ENCODE data around the gene POU2F1. TPM values are rescaled to one million over a fixed set of nuclear protein-coding genes. Genes with fewer than 3 reads are reported as not detected.
"Not testable (repeated sequence)": the region's sequence is repeated elsewhere in the genome, so short reads cannot be mapped to it uniquely, and the experiment has no call there.

POU2F1 gene
- total RNA-seq, 3 donors from 2014 or later, result 9.0 to 9.9 (median 9.0) TPM

DNA sequence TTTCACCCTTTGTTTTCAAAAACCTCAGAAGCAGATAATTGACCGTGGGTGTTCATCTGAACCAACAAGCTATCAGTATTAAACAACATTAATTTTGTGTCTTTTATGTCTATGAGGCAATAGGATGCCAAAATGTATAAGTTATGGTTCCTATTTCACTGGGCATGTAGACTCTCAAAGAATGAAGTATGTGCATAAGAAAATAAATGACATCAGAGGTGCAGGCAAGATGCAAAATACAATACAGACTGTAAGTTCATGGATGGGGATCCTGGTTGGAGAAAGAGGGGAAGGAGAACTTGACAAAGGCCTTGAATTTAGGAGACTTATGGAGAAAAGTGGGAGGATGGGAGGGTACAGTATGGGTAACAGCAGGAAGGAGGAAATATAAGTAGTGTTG lies 23.4 kb upstream of the POU2F1 start:
- Mint-ChIP-seq H3K4me1 (ENCODE audit: low read depth) (no peaks in the 10 kb centered on the region), H3K36me3 (ENCODE audit: insufficient read depth) (no peaks in the 10 kb centered on the region), H3K4me3 (no peak overlapping the region), H3K27me3 (ENCODE audit: low read depth) (no peaks in the 10 kb centered on the region), H3K9me3 (no peaks in the 10 kb centered on the region)
- no peak for ATAC-seq
- DNase-seq, result no peak

DNA sequence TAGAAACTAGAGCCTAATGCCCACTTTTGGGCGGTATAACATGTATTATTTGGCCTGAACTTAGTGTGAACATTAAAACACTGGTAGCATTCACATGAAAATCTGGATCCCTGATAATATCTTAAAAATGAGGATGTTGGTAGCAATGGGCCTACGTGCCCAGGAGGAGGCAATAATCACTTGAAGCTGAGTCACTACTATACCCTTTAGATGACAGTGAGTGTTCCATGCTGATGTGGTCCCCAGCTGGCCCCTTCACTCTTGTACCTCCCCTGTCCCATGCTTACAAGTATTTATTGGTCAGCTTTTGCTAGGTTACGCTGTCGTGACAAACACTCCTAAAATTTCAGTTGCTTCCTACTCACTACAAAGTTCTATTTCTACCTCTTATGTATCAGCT lies 23.0 kb upstream of the POU2F1 start:
- Mint-ChIP-seq H3K27me3 (ENCODE audit: low read depth) (no peaks in the 10 kb centered on the region), H3K4me3 (no peak overlapping the region), H3K9me3 (no peaks in the 10 kb centered on the region), H3K4me1 (ENCODE audit: low read depth) (no peaks in the 10 kb centered on the region), H3K36me3 (ENCODE audit: insufficient read depth) (no peaks in the 10 kb centered on the region)
- no peak for ATAC-seq
- no peak for DNase-seq

DNA sequence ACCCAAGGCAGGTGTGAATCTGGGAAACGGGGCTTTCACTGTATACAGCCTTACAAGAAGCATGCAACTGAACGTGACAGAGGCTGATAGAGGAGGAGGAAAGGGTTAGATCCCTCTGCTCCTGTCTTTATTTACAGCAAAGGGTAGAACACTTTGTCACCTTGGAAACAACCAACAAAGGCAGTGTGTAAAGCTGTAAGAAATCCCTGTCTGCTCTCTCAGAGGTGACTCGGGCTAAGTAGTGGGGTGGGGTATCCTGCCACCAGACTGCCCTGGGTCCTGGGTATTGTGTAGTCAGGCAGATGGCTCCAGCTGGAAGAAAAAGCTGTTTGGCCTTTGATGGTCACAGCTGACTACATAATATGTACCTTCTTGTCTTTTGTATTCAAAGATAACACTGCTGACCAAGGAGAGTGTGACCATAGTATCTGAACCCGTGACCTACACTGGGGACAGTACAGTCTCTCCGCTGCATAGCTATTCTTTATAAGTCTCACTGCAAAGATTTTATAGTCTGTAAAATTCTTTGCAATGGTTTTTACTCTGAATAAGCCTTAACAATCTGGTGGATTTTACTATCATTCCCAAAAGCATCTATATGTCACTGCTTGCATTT lies 22.1 kb upstream of the POU2F1 start:
- H3K36me3 Mint-ChIP-seq (ENCODE audit: insufficient read depth), result no peaks in the 10 kb centered on the region
- DNase-seq (no peak), ATAC-seq (no peak)
- H3K27me3 Mint-ChIP-seq (ENCODE audit: low read depth), result no peaks in the 10 kb centered on the region
- no peak overlapping the region for H3K4me3 Mint-ChIP-seq
- no peaks in the 10 kb centered on the region for H3K9me3 Mint-ChIP-seq
- H3K4me1 Mint-ChIP-seq (ENCODE audit: low read depth), result no peaks in the 10 kb centered on the region

DNA sequence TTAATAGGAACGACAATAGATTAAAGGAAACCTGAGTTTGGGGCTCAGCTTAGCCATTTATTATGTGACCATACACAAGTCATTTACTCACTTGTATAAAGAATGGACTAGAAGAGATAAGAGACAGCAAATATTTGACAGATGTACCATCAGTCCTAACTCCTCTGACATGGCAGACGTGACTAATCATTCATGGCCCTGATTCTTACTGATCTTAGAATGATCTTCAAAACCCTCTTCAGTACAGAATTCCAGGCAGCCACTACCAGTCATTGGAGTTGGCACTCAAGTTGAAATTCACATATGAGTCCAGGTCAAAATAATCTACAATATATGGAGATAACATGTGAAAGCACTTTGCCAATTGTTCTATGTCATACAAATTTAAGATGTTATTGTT lies 21.0 kb upstream of the POU2F1 start:
- no peaks in the 10 kb centered on the region for H3K4me1 Mint-ChIP-seq (ENCODE audit: low read depth)
- DNase-seq (no peak), ATAC-seq (no peak)
- H3K36me3 Mint-ChIP-seq (ENCODE audit: insufficient read depth), result no peaks in the 10 kb centered on the region
- H3K27me3 Mint-ChIP-seq (ENCODE audit: low read depth), result no peaks in the 10 kb centered on the region
- no peak overlapping the region for H3K4me3 Mint-ChIP-seq
- H3K9me3 Mint-ChIP-seq, result no peaks in the 10 kb centered on the region

DNA sequence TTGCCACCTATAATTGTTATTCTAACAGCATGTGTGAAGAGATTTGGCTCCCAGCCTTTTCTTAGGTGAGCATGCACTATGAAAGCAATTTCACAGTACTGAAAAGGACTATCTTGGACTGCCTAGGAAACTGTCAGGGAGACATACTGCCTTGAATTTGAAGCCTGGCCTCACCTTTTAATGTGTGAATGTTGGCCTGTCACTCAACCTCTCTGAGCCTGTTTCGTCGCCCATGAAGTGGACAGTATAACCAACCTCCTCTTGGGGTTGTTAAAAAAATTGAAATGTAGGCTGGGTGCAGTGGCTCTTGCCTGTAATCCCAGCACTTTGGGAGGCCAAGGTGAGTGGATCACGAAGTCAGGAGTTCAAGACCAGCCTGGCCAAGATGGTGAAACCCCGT lies 20.4 kb upstream of the POU2F1 start:
- no peak for DNase-seq
- Mint-ChIP-seq H3K4me1 (ENCODE audit: low read depth) (no peaks in the 10 kb centered on the region), H3K27me3 (ENCODE audit: low read depth) (no peaks in the 10 kb centered on the region), H3K9me3 (no peaks in the 10 kb centered on the region), H3K36me3 (ENCODE audit: insufficient read depth) (no peaks in the 10 kb centered on the region), H3K4me3 (no peak overlapping the region)
- no peak for ATAC-seq

DNA sequence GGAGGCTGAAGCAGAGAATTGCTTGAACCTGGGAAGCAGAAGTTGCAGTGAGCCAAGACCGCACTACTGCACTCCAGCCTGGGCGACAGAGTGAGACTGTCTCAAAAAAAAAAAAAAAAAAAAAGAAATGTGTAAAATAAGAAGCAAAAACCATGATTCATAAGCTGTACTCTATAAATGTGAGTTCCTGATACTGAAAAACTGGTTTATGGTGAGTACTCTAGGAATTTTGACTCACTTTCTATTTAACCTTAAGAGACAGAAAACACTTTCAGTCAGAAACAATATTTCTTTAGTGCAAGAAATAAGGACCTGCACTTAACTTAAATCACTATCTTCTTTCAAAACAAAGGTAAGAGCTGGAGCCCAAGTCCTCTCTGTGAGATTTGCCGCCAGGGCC lies 19.9 kb upstream of the POU2F1 start:
- Mint-ChIP-seq H3K4me3 (no peak overlapping the region), H3K4me1 (ENCODE audit: low read depth) (no peaks in the 10 kb centered on the region), H3K36me3 (ENCODE audit: insufficient read depth) (no peaks in the 10 kb centered on the region), H3K27me3 (ENCODE audit: low read depth) (no peaks in the 10 kb centered on the region), H3K9me3 (no peaks in the 10 kb centered on the region)
- ATAC-seq (peak; percentile 43 to 70), DNase-seq (no peak)

DNA sequence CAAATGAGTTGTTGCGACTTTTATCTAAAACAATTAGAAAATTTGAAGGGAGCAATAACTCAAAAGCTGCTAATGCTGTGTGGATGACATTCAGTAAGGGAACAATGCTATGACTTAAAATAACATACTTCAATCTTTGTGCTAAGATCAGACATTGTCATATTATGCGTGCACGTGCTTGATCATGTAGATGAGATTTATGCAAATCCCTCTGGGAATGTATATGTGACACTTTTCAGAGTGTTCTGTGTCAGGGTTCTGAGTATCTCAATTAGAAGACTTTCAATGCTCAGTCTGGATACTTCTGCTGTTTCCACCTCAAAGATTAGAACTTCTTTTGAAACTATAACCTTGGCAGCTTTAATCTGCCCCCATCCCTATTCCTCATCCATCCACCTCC lies 18.6 kb upstream of the POU2F1 start:
- no peaks in the 10 kb centered on the region for H3K9me3 Mint-ChIP-seq
- H3K4me3 Mint-ChIP-seq, result no peak overlapping the region

DNA sequence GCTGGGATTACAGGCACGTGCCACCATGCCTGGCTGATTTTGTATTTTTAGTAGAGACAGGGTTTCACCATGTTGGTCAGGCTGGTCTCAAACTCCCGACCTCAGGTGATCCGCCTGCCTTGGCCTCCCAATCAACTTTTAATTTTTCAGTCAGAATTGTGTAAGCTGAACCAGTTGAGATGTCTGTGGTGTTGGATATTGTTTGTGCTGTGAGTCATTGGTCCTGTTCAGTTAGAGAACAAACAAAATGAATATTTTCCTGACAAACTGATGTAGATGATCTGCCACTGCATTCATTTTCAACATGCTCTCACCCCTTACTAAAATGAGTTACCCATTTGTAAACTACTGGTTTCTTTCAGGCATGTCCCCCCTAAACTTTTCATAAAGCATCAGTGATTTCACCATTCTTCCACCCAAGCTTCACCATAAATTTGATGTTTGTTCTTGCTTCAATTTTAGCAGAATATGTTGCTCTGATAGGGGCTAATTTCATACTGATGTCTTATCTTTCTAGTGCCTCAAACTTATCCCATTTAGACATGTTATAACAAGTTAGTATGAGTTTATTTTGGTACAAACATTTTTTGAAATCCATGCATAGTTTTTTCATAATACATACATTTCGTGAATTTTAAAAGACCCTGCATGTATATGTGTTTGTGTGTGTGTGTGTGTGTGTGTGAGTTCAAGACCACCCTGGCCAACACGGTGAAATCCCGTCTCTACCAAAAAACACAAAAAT lies 15.2 kb upstream of the POU2F1 start:
- H3K4me1 Mint-ChIP-seq (ENCODE audit: low read depth); H3K4me3 Mint-ChIP-seq; H3K36me3 Mint-ChIP-seq (ENCODE audit: insufficient read depth); DNase-seq; ATAC-seq; H3K27me3 Mint-ChIP-seq (ENCODE audit: low read depth): not testable (repeated sequence)
- H3K9me3 Mint-ChIP-seq, result peaks cover 19% of the 10 kb centered on the region

More for the DNA sequence above, 18.6 kb upstream of the POU2F1 start:
- no peak for ATAC-seq
- no peak for DNase-seq
- Mint-ChIP-seq H3K4me1 (ENCODE audit: low read depth) (peaks cover 1% of the 10 kb centered on the region), H3K36me3 (ENCODE audit: insufficient read depth) (no peaks in the 10 kb centered on the region), H3K27me3 (ENCODE audit: low read depth) (no peaks in the 10 kb centered on the region)

DNA sequence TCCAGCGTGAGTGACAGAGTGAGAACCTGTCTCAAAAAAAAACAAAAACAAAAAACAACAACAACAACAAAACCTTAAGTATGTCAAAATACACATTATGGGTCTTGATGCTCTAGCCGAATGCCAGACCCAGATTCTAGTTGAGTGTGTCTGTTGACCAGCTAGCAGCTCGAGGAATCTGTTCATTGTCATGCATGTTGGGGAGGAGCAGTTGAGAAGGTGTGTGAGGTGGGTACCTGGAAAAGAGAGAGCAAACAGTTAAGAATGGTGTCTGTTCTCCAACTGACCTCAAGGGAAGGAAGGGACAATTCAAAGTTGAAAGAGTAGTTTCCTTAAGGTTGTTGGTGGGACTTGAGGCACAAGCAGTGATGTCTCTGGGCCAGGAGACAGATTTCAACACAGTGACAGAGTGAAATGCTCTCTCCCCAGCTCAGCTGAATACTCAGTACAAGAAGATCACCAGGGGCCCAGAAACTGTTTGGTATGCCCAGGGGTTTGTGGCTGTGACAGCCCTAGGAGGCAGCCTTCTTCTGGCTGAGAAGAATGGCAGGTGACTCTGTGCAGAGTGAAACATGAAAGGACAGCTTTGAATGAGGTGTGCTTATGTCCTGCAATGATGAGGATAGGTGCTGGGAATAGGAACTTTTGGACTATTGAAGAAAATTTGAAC lies 14.4 kb upstream of the POU2F1 start:
- peaks cover 7% of the 10 kb centered on the region for H3K36me3 Mint-ChIP-seq (ENCODE audit: insufficient read depth)
- H3K27me3 Mint-ChIP-seq (ENCODE audit: low read depth), result no peaks in the 10 kb centered on the region
- peaks cover 19% of the 10 kb centered on the region for H3K9me3 Mint-ChIP-seq
- no peak for DNase-seq
- no peak for ATAC-seq
- H3K4me1 Mint-ChIP-seq (ENCODE audit: low read depth), result peaks cover 9% of the 10 kb centered on the region
- H3K4me3 Mint-ChIP-seq, result no peak overlapping the region

DNA sequence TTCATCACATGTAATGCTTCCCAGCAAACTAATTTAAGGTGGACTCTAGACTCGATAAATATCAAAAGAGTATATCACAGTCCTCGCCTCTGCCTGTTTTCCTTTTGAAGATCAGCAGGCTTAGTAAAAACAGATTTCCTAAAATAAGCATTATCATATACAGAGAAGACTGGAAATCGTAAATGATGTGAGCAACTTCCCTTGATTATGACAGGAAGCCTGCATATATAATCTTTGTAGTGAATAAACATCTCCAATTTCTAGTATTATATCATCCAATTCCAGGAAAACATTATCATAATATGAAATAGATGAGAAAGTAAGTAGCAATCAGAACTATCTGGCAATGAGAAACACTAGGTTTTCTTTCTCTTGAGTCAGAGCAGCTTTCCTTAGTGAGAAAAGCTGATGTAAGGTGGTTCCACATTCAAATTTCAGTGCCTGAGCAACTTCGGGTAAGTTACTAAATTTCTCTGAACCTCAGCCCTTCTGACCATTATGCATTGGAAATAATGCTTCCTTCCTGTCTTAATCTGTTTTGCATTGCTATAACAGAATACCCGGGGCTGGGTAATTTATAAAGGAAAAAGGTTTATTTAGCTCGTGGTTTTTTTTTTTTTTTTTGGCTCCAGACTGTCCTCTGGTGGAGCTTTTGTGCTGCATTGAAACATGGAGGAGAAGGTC lies 12.6 kb upstream of the POU2F1 start:
- Mint-ChIP-seq H3K36me3 (ENCODE audit: insufficient read depth) (peaks cover 7% of the 10 kb centered on the region), H3K4me3 (no peak overlapping the region), H3K27me3 (ENCODE audit: low read depth) (no peaks in the 10 kb centered on the region), H3K4me1 (ENCODE audit: low read depth) (peaks cover 12% of the 10 kb centered on the region), H3K9me3 (peaks cover 19% of the 10 kb centered on the region)
- DNase-seq (no peak), ATAC-seq (peak; percentile 63 to 72)

DNA sequence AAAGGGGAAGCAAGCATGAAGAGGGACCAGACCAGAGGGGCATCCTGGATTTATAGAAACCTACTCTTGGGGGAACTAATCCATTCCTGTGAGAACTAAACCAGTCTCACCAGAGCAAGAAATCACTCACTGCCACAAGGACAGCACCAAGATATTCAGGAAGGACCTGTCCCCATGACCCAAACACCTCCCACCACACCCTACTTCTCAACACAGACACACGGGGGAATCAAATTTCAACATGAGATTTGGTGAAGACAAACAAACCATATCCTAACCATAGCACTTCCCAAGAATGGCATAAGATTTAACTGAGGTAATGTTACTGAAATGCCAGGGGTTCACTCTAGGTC lies 12.1 kb upstream of the POU2F1 start:
- no peak overlapping the region for H3K4me3 Mint-ChIP-seq
- H3K4me1 Mint-ChIP-seq (ENCODE audit: low read depth), result peaks cover 12% of the 10 kb centered on the region
- ATAC-seq (no peak), DNase-seq (no peak)
- peaks cover 7% of the 10 kb centered on the region for H3K36me3 Mint-ChIP-seq (ENCODE audit: insufficient read depth)
- H3K27me3 Mint-ChIP-seq (ENCODE audit: low read depth), result no peaks in the 10 kb centered on the region
- H3K9me3 Mint-ChIP-seq, result peaks cover 19% of the 10 kb centered on the region

DNA sequence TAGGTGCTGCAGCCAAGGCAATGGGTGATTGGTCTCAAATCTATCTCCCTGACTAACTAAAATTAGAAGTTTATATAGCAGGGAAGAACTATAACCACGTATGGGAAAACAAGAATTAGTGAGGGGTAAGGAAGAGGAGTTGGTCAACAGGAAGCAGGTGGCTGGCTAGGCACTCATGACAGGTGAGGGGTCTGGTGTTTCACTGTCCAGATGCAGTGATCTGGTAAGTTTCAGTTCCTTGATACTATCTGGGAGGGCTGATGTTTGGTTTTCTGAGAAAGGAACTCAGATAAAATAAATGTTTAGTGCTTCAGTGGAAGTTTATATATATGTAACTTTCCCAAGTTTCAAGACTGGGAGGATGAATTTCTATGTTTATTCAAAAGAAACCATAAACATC lies 11.6 kb upstream of the POU2F1 start:
- no peak for ATAC-seq
- Mint-ChIP-seq H3K4me3 (no peak overlapping the region), H3K36me3 (ENCODE audit: insufficient read depth) (peaks cover 7% of the 10 kb centered on the region), H3K4me1 (ENCODE audit: low read depth) (peaks cover 12% of the 10 kb centered on the region), H3K27me3 (ENCODE audit: low read depth) (peaks cover under 1% of the 10 kb centered on the region), H3K9me3 (peaks cover 19% of the 10 kb centered on the region)
- no peak for DNase-seq

DNA sequence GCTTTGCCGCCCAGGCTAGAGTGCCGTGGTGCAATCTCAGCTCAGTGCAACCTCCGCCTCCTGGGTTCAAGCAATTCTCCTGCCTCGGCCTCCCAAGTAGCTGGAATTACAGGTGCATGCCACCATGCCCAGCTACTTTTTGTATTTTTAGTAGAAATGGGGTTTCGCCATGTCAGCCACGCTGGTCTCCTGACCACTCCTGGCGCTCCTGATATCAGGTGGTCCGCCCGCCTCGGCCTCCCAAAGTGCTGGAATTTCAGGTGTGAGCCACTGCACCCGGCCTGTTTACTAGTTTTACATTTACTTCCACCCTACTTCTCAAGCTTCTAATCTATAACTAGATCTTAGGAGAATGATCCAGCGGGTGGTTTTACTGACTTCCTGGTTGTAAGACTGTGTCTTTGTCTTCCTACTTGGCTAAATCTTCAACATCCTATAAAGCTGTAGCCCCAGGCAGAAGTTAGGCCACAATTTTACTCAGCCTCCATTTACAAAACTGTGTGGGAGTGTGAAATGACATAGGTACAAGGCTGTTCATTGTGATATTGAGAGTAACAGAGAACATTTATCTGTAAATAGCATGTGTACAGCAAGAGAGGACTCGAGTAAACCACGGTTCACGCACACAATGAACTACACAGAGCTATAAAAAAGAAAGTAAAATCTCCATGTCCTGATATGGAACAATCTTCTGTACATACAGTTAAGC lies 9.6 kb upstream of the POU2F1 start:
- H3K36me3 Mint-ChIP-seq (ENCODE audit: insufficient read depth), result peaks cover 7% of the 10 kb centered on the region
- H3K4me3 Mint-ChIP-seq, result no peak overlapping the region
- peaks cover 1% of the 10 kb centered on the region for H3K27me3 Mint-ChIP-seq (ENCODE audit: low read depth)
- H3K4me1 Mint-ChIP-seq (ENCODE audit: low read depth), result peaks cover 12% of the 10 kb centered on the region
- H3K9me3 Mint-ChIP-seq, result peaks cover 19% of the 10 kb centered on the region
- DNase-seq, result no peak
- peak; percentile 36 to 50 for ATAC-seq

DNA sequence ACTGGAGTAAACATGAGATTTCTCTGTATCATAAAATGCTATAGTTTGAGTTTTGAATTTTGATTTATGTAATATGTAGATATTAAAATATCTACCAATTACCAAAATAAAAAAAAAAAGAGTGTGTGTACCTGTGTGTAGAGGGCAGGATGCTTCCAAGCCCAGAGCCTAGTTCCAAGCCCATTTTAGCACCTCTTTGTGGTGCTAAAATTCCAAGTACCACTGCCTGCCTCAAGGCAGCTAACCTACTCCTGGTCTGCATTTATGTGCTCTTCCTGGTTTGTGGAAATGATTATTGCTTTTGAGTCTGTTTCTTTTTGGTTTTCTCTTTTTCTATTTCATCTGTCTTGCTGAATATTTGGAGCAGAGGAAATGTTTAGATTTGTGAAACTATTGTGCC lies 8.7 kb upstream of the POU2F1 start:
- no peak for ATAC-seq
- H3K27me3 Mint-ChIP-seq (ENCODE audit: low read depth), result peaks cover 1% of the 10 kb centered on the region
- peaks cover 23% of the 10 kb centered on the region for H3K9me3 Mint-ChIP-seq
- peaks cover 11% of the 10 kb centered on the region for H3K4me1 Mint-ChIP-seq (ENCODE audit: low read depth)
- H3K4me3 Mint-ChIP-seq, result no peak overlapping the region
- DNase-seq, result no peak
- peaks cover 7% of the 10 kb centered on the region for H3K36me3 Mint-ChIP-seq (ENCODE audit: insufficient read depth)
